ENCODE results near the gene MAST4. TPM values are rescaled to one million over a fixed set of nuclear protein-coding genes. Genes with fewer than 3 reads are reported as not detected.

The MAST4 gene
- total and polyA plus RNA-seq, 5 experiments from 2014 or later: 4.5 to 19.4 (median 10.3) TPM

DNA sequence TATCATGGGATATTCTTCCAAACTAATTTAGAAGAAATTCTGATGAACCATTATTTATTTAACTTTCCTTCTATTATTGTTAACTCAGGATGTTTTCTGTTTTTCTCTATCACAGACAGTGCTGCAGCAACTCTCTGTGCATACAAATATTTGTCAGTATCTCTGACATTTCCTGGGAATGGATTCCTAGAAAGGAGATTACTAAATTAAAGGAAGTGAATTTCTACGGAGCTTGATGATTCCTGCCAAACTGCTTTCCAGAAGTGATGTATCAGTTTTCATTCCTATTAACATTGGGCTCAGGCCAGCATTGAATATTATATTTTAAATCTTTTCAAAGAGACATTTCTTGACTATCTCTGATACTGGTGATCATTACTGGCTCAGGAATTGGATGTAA lies 26.0 kb upstream of the MAST4 start:
- peaks cover 0 to 6% (median 4%) of the 10 kb centered on the region in 4 donors for H3K4me1 Mint-ChIP-seq
- H3K4me3 Mint-ChIP-seq: no peak overlapping the region
- POLR2A ChIA-PET: no interaction called here
- H3K27ac Mint-ChIP-seq: no peak overlapping the region
- no peak for ATAC-seq
- peaks cover 3 to 11% (median 8%) of the 10 kb centered on the region in 5 donors for H3K27me3 Mint-ChIP-seq
- no peak for DNase-seq
- H3K9me3 Mint-ChIP-seq: peaks cover 0 to 1% (median 0%) of the 10 kb centered on the region in 9 donors
- H3K36me3 Mint-ChIP-seq: no peaks in the 10 kb centered on the region

DNA sequence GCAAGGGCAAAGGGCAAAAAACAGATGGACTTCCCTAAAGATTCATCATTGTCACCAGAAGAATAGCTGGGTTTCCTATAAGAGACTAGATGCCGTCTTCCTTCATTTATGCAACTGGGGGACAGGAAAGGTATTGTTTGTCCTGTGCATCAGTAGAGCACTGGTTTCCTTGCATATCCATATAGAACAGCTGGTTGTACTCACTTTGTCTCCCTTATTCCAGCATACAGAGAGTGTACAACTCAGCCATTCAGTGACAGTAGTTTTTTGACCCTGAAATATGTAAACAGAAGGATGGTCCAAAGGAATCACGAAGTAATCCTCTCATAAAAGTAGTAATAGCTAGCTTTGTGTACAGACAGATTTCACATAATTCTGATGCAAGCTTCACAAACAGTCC lies 22.5 kb upstream of the MAST4 start:
- Mint-ChIP-seq H3K4me3 (no peak overlapping the region), H3K36me3 (no peaks in the 10 kb centered on the region), H3K27ac (no peak overlapping the region), H3K9me3 (no peaks in the 10 kb centered on the region), H3K27me3 (peaks cover 3 to 16% (median 13%) of the 10 kb centered on the region in 5 donors), H3K4me1 (peaks cover 0 to 3% (median 1%) of the 10 kb centered on the region in 4 donors)
- POLR2A ChIA-PET: no interaction called here
- ATAC-seq: no peak
- DNase-seq: no peak

DNA sequence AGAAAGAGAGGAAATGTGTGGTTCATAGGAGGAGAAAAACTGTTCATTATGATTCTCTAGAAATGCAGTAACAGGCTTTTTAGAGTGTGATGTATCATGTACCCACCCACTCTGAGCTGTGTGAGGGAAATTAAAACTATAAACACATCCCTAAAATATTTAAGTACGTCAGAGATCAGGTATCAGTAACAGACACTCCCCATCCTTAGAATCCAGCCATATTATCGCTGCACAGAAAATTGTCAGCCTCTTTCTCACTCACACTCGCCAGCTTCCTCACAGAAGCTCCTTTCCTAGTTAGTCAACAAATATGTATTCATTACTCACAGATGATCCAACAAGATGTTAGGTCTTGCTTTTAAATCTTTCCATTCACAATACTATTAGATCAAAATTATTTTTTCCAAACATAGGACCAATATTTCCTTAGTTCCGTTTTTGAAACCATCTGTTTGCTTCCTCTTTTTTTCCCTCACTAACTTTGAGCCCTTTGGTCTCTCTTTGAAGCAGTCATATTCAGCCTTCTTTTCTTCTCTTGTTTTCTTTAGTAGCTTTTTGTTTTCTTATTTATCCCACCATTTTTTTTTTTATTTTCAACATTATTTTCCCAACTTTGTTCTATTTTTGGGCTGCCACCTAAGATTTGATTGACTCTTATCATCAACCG lies 13.6 kb upstream of the MAST4 start:
- Mint-ChIP-seq H3K9me3 (no peaks in the 10 kb centered on the region), H3K27ac (no peak overlapping the region), H3K4me1 (no peaks in the 10 kb centered on the region), H3K4me3 (no peak overlapping the region), H3K36me3 (no peaks in the 10 kb centered on the region), H3K27me3 (peaks cover 5 to 20% (median 12%) of the 10 kb centered on the region in 5 donors)
- POLR2A ChIA-PET: no interaction called here
- DNase-seq (no peak), ATAC-seq (no peak)

DNA sequence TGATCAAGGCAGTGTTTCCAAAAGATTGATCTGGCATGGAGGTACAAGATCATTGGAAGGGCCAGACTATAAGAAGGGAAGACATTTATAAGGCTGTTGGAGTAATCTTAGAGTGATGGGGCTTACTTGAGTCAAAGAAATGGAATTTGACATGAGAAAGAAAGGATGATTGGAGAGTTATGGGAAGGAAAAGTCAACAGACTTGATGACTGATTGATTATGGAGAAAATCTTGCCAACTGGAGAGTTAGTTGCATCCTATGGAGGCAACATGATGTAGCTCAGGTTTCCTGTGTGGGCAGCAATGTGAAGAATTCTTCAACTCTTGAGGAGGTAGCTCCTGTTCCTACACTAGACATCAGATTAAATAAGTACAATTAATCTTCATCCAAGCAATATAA lies 10.9 kb upstream of the MAST4 start:
- H3K27me3 Mint-ChIP-seq: peaks cover 9 to 26% (median 14%) of the 10 kb centered on the region in 5 donors
- no peaks in the 10 kb centered on the region for H3K9me3 Mint-ChIP-seq
- DNase-seq: no peak
- no peaks in the 10 kb centered on the region for H3K36me3 Mint-ChIP-seq
- H3K4me1 Mint-ChIP-seq: no peaks in the 10 kb centered on the region
- POLR2A ChIA-PET: no interaction called here
- H3K4me3 Mint-ChIP-seq: no peak overlapping the region
- ATAC-seq: no peak
- no peak overlapping the region for H3K27ac Mint-ChIP-seq

DNA sequence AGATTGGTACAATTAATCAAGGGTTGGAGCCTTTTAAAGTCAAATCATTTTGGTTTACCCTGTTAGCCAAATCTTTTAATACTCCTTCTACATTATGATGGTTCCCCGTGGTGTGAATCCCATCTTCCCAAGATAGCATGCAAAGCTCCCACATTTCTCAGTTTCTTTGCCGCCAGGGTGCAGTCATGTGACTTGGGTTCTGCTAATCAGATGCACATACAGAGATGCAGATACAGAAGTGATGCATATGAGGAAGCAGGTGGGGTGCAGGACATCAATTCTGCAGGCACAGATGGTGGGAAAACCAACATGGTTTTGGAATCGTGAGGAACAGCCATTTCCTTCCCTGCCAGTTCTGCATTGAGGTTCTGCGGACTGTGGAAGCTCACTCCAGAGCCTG lies 8.4 kb upstream of the MAST4 start:
- no peaks in the 10 kb centered on the region for H3K36me3 Mint-ChIP-seq
- H3K4me3 Mint-ChIP-seq: no peak overlapping the region
- H3K27me3 Mint-ChIP-seq: peaks cover 8 to 36% (median 16%) of the 10 kb centered on the region in 5 donors
- no peak overlapping the region for H3K27ac Mint-ChIP-seq
- no peaks in the 10 kb centered on the region for H3K9me3 Mint-ChIP-seq
- ATAC-seq: no peak
- POLR2A ChIA-PET: no interaction called here
- no peaks in the 10 kb centered on the region for H3K4me1 Mint-ChIP-seq
- DNase-seq: no peak

DNA sequence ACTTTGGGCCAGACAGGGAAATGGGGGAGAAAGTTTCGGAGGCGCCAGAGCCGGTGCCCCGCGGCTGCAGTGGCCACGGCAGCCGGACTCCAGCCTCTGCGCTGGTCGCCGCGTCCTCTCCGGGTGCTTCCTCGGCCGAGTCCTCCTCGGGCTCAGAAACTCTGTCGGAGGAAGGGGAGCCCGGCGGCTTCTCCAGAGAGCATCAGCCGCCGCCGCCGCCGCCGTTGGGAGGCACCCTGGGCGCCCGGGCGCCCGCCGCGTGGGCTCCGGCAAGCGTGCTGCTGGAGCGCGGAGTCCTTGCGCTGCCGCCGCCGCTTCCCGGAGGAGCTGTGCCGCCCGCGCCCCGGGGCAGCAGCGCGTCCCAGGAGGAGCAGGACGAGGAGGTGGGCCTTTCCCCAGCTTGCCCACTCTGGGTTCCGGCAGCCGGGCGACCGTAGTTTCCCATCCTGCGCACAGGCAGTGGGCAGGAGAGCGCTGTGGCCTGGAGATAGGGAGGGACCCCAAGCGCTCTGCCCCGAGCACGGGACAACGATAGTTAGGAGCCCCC lies 516 bp downstream of the MAST4 start:
- Mint-ChIP-seq H3K36me3 (no peaks in the 10 kb centered on the region), H3K27me3 (peaks cover 38 to 72% (median 50%) of the 10 kb centered on the region in 5 donors), H3K4me3 (peak overlapping the region in 9 of 10 donors; percentile 64 to 84 (median 77)), H3K27ac (no peak overlapping the region), H3K9me3 (no peaks in the 10 kb centered on the region), H3K4me1 (peaks cover 3 to 21% (median 18%) of the 10 kb centered on the region in 4 donors)
- ATAC-seq (no peak), DNase-seq (no peak)
- POLR2A ChIA-PET: no interaction called here

DNA sequence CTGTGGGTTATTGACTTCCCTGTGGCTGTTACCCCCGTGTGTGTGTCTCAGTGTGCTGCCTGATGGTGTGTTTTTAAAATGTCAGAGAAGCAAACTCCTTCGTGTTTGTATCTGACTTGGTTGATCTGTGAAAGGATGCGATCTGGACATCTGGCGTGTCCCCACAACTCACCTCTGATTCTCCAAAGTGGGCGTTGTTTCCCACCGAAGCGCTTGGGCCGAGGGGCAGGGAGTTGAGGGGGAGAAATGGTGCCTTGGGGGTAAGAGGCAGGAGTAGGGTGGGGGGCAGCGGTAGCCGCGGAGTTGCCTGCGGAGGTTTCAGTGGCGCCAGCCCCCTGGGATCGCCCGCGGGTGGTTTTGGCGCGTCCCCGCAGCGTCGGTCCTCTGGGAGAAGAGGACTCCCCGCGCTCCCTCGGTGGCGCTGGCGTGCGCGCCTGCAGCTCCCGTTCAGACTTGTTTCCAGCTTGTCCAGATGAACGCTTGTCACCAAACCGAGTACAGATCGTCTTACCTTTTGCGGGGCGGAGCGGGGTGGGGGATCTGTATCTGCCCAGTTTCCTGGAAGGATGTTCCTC lies 1.1 kb downstream of the MAST4 start:
- Mint-ChIP-seq H3K4me1 (peaks cover 3 to 21% (median 18%) of the 10 kb centered on the region in 4 donors), H3K36me3 (no peaks in the 10 kb centered on the region), H3K4me3 (peak overlapping the region; percentile 13 to 84 (median 75)), H3K9me3 (no peaks in the 10 kb centered on the region), H3K27ac (no peak overlapping the region), H3K27me3 (peaks cover 37 to 72% (median 48%) of the 10 kb centered on the region in 5 donors)
- POLR2A ChIA-PET: no interaction called here
- ATAC-seq (no peak), DNase-seq (no peak)

DNA sequence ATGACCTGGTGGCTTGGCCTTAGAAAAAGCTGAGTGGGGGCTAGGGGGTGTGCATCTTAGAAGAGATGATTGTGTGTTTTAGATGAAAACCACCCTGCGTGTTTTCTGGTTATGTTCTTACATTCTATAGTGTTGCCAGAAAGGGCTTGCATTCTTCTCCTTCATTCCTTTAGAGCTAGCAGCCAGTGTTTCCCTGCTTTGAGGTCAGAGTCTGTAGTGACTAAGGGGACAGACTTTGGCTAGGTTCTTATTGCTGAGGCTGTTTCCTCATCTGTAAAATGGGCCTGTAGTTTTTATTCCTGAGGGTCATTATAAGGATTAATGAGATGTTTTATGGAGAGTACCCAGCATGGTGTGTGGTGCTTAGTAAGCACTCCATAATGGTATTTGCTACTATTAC lies 6.4 kb downstream of the MAST4 start:
- Mint-ChIP-seq H3K27me3 (peaks cover 20 to 49% (median 27%) of the 10 kb centered on the region in 5 donors), H3K27ac (peak overlapping the region in 1 of 10 donors; percentile 80), H3K4me3 (no peak overlapping the region), H3K4me1 (peaks cover 0 to 8% (median 3%) of the 10 kb centered on the region in 4 donors), H3K36me3 (no peaks in the 10 kb centered on the region), H3K9me3 (no peaks in the 10 kb centered on the region)
- no peak for DNase-seq
- no peak for ATAC-seq
- POLR2A ChIA-PET: no interaction called here

DNA sequence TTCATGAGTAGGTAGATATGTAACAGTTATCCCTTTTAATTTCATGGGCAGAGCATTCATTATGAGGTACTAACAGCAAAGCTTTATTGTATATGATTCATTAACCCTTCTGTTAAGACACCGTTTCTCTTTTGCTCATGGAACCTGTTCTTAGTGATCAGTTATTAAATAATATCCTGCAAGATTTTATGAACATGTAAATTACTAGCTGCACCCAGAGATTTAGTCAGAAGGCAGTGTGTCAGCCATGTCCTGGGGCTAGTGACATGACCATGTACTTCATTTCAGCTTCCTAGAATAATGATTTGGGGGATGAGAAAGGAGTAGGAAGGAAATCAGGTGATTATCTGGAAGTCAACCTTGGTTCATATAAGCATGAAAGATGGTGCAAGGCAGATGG lies 7.0 kb downstream of the MAST4 start:
- Mint-ChIP-seq H3K36me3 (no peaks in the 10 kb centered on the region), H3K4me1 (peaks cover 0 to 5% (median 0%) of the 10 kb centered on the region in 4 donors), H3K4me3 (no peak overlapping the region), H3K27ac (no peak overlapping the region), H3K9me3 (no peaks in the 10 kb centered on the region), H3K27me3 (peaks cover 15 to 43% (median 22%) of the 10 kb centered on the region in 5 donors)
- POLR2A ChIA-PET: no interaction called here
- ATAC-seq (no peak), DNase-seq (no peak)

DNA sequence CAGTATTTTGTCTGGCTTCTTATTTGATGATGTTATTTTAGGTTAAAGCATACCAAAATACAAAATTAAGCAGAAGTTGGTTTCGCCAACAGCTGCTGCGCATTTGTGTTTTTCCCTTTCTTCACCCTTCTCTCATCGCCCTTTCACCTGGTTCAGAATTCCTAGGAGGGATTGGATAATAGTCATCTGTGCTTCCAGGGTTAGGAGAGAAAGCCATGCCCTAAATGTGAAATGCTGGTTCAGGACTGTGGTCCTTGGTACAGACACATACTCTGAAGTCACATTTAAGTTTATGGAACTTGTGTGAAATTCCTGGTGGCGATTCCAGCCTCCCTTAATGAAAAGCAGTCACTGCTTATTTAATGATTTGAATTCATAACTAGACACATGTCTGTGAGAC lies 7.7 kb downstream of the MAST4 start:
- DNase-seq (no peak), ATAC-seq (no peak)
- H3K4me1 Mint-ChIP-seq: no peaks in the 10 kb centered on the region
- no peaks in the 10 kb centered on the region for H3K36me3 Mint-ChIP-seq
- H3K4me3 Mint-ChIP-seq: no peak overlapping the region
- POLR2A ChIA-PET: no interaction called here
- H3K27ac Mint-ChIP-seq: no peak overlapping the region
- H3K27me3 Mint-ChIP-seq: peaks cover 8 to 36% (median 15%) of the 10 kb centered on the region in 5 donors
- H3K9me3 Mint-ChIP-seq: no peaks in the 10 kb centered on the region

DNA sequence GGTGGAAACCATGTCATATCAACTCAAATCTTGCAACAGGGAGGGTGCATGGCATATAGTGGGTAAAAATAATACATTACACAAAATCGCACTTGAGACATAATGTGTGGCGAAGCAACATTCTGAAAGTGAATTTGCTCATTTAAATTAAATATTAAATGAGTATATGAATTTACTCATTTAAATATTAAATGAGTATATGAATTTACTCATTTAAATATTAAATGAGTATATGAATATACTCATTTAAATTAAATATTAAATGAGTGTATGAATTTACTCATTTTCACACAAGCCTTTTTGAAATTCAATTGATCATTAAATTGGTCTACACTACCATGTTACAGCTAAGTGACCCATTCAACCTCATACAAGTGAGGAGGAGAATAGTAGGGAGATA lies 10.5 kb downstream of the MAST4 start:
- Mint-ChIP-seq H3K27me3 (peaks cover 4 to 17% (median 8%) of the 10 kb centered on the region in 5 donors), H3K27ac (no peak overlapping the region), H3K4me3 (no peak overlapping the region), H3K9me3 (no peaks in the 10 kb centered on the region), H3K36me3 (no peaks in the 10 kb centered on the region), H3K4me1 (no peaks in the 10 kb centered on the region)
- POLR2A ChIA-PET: no interaction called here
- ATAC-seq: no peak
- no peak for DNase-seq

DNA sequence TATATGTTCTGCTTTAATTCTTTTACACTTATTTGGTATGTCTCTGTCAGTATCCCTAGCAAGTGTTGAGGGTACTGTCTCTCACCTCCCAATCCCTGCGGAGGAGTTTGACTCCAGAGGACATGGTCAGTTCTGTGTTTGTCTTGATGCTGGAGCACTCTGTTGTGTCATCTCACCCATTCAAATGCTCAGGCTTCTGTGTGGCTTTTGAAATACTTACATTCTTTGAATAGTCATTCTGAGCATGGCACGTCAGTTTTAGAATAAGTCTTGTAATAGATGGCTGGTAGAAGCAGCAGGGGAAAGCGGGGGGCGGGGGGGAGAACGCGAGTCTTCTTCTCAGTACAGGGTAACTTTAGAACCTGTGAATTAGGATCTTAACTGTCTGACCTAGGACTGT lies 12.3 kb downstream of the MAST4 start:
- POLR2A ChIA-PET: no interaction called here
- DNase-seq: no peak
- no peak overlapping the region for H3K27ac Mint-ChIP-seq
- H3K36me3 Mint-ChIP-seq: no peaks in the 10 kb centered on the region
- no peaks in the 10 kb centered on the region for H3K4me1 Mint-ChIP-seq
- H3K27me3 Mint-ChIP-seq: peaks cover 4 to 11% (median 5%) of the 10 kb centered on the region in 5 donors
- ATAC-seq: no peak
- H3K9me3 Mint-ChIP-seq: no peaks in the 10 kb centered on the region
- H3K4me3 Mint-ChIP-seq: no peak overlapping the region

DNA sequence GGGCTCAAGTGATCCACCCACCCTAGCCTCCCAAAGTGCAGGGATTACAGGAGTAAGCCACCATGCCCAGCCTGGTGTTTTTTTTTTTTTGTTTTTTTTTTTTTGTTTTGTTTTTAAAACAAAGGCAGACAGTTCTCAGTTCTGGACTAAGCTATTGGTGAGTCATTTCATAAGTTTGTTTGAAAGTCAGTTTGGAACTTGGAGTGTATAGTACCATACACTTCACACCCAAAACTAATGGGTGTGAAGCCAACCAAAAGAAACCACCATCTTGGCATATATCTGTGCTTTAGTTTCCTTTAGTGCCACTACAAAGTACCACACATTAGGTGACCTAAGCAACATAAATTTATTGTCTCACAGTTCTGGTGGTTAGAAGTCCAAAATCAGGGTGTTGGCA lies 13.4 kb downstream of the MAST4 start:
- Mint-ChIP-seq H3K27ac (no peak overlapping the region), H3K4me1 (no peaks in the 10 kb centered on the region), H3K4me3 (no peak overlapping the region), H3K9me3 (no peaks in the 10 kb centered on the region), H3K36me3 (no peaks in the 10 kb centered on the region), H3K27me3 (peaks cover 4 to 11% (median 5%) of the 10 kb centered on the region in 5 donors)
- ATAC-seq: no peak
- POLR2A ChIA-PET: no interaction called here
- DNase-seq: no peak
